Choroid plexus epithelial cell (primary cell): Measurements from ENCODE around the gene DNASE1.

Experiments used
- DNase-seq: peaks from one replicate; pipeline ENCODE4 v3.0.0-alpha.2; 2010; ENCODE audit warnings: low read depth
- H3K4me3 ChIP-seq: 2 replicates; pipeline ENCODE4 v1.5.1; 2011; ENCODE audit warnings: low read depth, mild to moderate bottlenecking, control low read depth, low read length, moderate library complexity
- TF ChIP-seq, protein P1 (sequence below): conservative IDR thresholded peaks from 2 replicates; pipeline ENCODE4 v1.5.1; 2011; ENCODE audit warnings: low read depth, mild to moderate bottlenecking, control low read depth, inconsistent platforms, low read length, moderate library complexity

Gene DNASE1

DNA sequence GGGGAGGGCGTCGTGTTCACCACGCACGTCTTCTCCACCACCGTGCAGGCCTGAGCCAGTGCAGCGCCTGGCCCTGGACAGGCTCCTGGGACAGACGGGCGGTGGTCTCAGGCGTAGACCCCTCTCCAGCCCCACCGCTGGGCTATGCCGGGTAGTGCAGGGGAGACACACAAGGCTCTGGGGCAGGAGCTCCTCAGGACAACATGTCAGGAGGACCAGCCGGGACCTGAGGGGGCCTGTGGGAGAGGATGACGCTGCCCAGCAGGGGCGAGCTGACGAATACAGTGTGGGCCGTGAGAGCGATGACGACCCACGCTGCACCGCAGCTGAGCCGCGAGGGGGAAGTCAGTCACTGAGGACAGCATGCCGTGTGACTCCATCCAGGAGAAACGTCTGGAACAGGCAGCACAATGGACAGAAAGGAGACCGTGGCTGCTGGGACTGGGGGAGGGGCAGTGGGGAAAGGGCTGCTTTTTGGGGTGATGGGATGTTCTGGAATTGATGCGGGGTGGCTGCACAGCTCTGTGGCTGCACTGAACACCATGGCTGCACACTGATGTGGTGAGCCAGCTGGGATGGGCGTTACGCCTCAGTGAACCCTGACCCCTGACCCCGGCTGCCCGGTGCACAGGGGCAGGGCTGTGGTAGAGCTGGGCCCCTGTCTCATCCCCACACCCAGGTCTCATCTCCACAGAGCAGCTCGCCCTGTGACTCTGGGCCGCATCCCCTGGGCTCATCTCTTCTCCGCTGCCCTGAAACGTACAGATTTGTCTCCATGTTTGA lies 20.2 kb downstream of the DNASE1 start:
- H3K4me3 ChIP-seq, result no peak overlapping the region
- TF ChIP-seq, protein P1, sequence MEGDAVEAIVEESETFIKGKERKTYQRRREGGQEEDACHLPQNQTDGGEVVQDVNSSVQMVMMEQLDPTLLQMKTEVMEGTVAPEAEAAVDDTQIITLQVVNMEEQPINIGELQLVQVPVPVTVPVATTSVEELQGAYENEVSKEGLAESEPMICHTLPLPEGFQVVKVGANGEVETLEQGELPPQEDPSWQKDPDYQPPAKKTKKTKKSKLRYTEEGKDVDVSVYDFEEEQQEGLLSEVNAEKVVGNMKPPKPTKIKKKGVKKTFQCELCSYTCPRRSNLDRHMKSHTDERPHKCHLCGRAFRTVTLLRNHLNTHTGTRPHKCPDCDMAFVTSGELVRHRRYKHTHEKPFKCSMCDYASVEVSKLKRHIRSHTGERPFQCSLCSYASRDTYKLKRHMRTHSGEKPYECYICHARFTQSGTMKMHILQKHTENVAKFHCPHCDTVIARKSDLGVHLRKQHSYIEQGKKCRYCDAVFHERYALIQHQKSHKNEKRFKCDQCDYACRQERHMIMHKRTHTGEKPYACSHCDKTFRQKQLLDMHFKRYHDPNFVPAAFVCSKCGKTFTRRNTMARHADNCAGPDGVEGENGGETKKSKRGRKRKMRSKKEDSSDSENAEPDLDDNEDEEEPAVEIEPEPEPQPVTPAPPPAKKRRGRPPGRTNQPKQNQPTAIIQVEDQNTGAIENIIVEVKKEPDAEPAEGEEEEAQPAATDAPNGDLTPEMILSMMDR, result no peak
- DNase-seq, result no peak

DNA sequence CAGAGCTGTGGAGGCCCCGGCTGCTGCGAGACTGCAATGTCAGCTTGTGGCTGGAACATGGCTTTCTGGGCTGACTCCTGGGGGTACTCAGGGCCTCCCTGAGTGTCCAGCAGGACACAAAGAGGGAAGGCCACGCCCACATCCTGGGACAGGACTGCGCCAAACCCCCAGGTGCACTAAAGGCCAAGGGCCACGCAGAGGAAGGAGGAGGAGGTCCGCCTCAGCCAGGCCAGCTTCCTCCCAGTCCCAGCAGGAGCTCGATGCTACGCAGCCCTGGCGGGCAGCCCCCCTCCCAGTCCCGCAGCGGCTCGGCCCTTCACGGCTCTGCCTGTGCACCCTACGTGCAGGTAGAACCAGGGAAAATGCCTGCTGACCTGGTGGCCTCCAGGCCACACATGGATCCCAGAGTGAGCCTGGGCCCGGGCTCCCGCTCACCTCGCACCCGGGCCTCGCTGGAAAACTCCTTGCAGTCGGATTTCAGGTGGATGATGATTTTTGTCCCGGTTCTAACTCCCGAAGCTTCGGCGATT lies 21.2 kb downstream of the DNASE1 start:
- no peak overlapping the region for H3K4me3 ChIP-seq
- TF ChIP-seq, protein P1, result no peak
- DNase-seq, result no peak

DNA sequence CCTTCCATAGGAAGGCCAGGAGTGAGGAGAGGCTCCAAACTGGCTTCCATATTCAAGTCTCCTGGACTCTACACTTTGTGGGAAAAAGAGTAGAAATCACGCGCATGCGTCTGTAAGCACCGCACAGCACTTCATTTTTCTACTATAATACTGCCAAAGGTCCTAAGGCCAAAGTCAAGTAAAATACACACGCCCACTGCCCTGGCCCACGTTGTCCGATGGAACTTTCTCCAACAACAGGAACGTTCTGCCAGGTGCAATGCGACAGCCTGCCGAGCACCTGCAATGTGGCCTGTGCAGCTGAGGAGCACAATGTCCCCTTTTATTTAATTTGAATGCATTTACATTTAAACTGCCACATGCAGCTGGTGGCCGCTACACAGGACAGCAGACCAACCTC lies 23.5 kb downstream of the DNASE1 start:
- no peak overlapping the region for H3K4me3 ChIP-seq
- DNase-seq, result no peak
- TF ChIP-seq, protein P1, result no peak

DNA sequence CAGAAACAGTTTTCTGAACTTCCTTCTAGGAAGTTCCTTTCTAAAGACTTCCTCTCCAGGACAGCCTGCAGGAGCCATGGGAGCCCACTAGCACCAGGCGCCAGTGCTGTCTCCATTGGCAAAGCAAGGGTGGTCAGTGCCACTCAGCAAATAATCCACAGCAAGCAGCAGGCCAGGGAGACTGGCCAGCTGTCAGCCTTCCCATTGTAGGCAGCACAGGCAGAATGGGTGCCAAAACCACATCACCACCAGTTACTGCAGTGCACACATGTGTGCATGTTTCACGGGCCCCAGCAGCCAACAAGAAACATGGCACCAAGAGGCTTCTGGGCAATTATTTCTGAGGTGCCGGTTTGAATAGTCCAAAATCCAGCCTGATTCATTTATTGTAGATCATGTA lies 26.7 kb downstream of the DNASE1 start:
- H3K4me3 ChIP-seq, result no peak overlapping the region
- TF ChIP-seq, protein P1, result no peak
- DNase-seq, result no peak

DNA sequence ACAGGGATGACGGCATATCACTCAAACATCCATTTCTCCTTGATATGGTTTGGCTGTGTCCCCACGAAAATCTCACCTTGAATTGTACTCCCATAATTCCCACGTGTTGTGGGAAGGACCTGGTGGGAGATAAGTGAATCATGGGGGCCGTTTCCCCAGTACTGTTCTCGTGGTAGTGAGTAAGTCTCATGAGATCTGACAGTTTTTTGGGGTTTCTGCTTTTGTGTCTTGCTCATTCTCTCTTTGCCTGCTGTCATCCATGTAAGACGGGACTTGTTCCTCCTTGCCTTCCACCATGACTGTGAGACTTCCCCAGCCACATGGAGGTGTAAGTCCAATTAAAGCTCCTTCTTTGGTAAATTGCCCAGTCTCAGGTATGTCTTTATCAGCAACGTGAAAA lies 32.5 kb downstream of the DNASE1 start:
- no peak for DNase-seq
- H3K4me3 ChIP-seq, result no peak overlapping the region
- TF ChIP-seq, protein P1, result no peak

DNA sequence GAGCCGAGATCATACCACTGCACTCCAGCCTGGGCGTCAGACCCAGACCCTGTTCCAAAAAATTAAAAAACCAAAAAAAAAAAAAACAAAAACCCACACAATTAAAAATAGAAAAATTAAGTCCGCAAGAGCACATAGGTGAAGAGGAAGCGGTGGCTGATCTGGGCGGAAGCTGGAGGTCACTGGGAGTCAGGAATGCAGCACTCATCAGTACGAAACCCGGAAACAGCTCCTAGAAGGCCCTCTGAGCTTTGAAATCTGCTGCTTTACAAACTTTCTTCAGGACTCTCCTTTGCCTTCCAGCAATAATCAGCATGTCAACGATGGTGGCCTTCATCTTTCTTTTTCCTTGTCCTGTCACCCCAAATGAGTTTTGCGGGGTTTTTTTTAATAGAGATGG lies 33.3 kb downstream of the DNASE1 start:
- H3K4me3 ChIP-seq, result no peak overlapping the region
- TF ChIP-seq, protein P1, result no peak
- DNase-seq, result no peak

DNA sequence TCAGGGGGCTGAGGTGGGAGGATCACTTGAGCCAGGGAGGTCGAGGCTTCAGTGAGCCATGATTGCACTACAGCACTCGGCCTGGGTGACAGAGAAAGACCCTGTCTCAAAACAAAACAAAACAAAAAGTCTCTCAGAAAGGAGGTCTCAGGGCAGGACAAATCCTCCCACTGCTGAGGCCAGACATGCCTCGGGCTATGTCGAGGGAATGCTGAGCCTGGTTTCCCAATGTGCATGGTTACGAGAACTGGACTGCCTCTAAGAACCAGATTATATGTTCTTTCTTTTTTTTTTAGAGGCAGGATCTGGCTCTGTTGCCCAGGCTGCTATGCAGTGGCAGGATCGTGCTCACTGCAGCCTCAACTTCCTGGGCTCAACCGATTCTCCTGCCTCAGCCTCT lies 35.2 kb downstream of the DNASE1 start:
- TF ChIP-seq, protein P1, result no peak
- H3K4me3 ChIP-seq, result no peak overlapping the region
- DNase-seq, result no peak
